Natural killer cell (primary cell): Measurements from ENCODE around the gene MYO1D. TPM values are rescaled to one million over a fixed set of nuclear protein-coding genes. Genes with fewer than 3 reads are reported as not detected.

Experiments used
- ATAC-seq, 3 donors: fragments of 150-1000 bp in 2 of 3; fragments of 200-7000 bp in 1 of 3; cut with Tn5 transposase; 1 replicate in 1 of 3; 2 replicates in 2 of 3; pipeline ENCODE4 v1.10.0; 2021; ENCODE audit warnings: mild to moderate bottlenecking in 2 of 3, moderate library complexity in 2 of 3
- DNase-seq, 2 donors: peaks; one replicate each; pipeline versions ENCODE4 v3.0.0 to v3.0.0-alpha.2; 2013 to 2021; ENCODE audit warnings: mixed read lengths in 1 of 2
- H3K27ac ChIP-seq: one replicate; pipeline ENCODE4 v1.5.1; 2013; ENCODE audit warnings: mild to moderate bottlenecking, low read length
- H3K27me3 ChIP-seq: one replicate; pipeline ENCODE4 v1.6.1; 2013; ENCODE audit warnings: low read length; ENCODE audit not compliant: control insufficient read depth, insufficient read depth
- H3K36me3 ChIP-seq: one replicate; pipeline ENCODE4 v1.6.1; 2013; ENCODE audit warnings: low read length; ENCODE audit not compliant: control insufficient read depth, insufficient read depth
- H3K4me1 ChIP-seq: one replicate; pipeline ENCODE4 v1.6.1; 2013; ENCODE audit warnings: low read length; ENCODE audit not compliant: control insufficient read depth, insufficient read depth
- H3K4me3 ChIP-seq: one replicate; pipeline ENCODE4 v1.5.1; 2013; ENCODE audit warnings: low read length
- H3K9me3 ChIP-seq: one replicate; pipeline ENCODE4 v1.6.1; 2013; ENCODE audit warnings: low read length; ENCODE audit not compliant: control insufficient read depth, insufficient read depth
- H3K27ac Mint-ChIP-seq, 2 donors: one replicate each; pipeline ENCODE4 v1.8.0; 2022; ENCODE audit warnings: mild to moderate bottlenecking in 2 of 2, mixed read lengths in 2 of 2, moderate library complexity in 1 of 2
- H3K27me3 Mint-ChIP-seq, 2 donors: one replicate each; pipeline ENCODE4 v1.8.0; 2022; ENCODE audit warnings: low read depth in 2 of 2, mixed read lengths in 2 of 2
- H3K36me3 Mint-ChIP-seq: one replicate; pipeline ENCODE4 v1.8.0; 2022; ENCODE audit warnings: mixed read lengths
- H3K4me1 Mint-ChIP-seq, 2 donors: one replicate each; pipeline ENCODE4 v1.8.0; 2022; ENCODE audit warnings: mixed read lengths in 2 of 2
- H3K4me3 Mint-ChIP-seq: one replicate; pipeline ENCODE4 v1.8.0; 2022; ENCODE audit warnings: mild to moderate bottlenecking, moderate library complexity, mixed read lengths
- H3K9me3 Mint-ChIP-seq, 2 donors: one replicate each; pipeline ENCODE4 v1.8.0; 2022; ENCODE audit warnings: mixed read lengths in 2 of 2
- WGBS: methylation state at CpG from one replicate; pipeline ENCODE4 v1.1.7; 2013; ENCODE audit warnings: missing lambda C conversion rate; ENCODE audit not compliant: insufficient coverage; 5-methylcytosine and 5-hydroxymethylcytosine counted together
- intact Hi-C: fragments of 100-400 bp; cut with micrococcal nuclease; formaldehyde crosslinking; loops from one replicate; pipeline ENCODE4 v1.14.2; 2022
- total RNA-seq, 4 donors: library from RNA; stranded (reverse); fragments of 120-200 nt in 1 of 4; gene quantifications; one replicate each; pipeline versions ENCODE4 v1.2.3 to v1.2.4, GENCODE V29; 2013 to 2022
- TF ChIP-seq, protein P1 (sequence below): fragments of 200-600 bp; IDR thresholded peaks from one replicate; pipeline ENCODE4 v1.8.0; 2022; ENCODE audit warnings: antibody characterized with exemption

Gene MYO1D
- total RNA-seq, 3 donors from 2014 or later (not counting 1 experiment from before 2014, with no cell fraction given): 6.8 to 20.2 (median 10.5) TPM

- no peaks in the 10 kb centered on the region for H3K4me1 Mint-ChIP-seq
These were observed 124.0 kb downstream of the MYO1D start for GRCh38 chr17:32752934-32753333.

DNA sequence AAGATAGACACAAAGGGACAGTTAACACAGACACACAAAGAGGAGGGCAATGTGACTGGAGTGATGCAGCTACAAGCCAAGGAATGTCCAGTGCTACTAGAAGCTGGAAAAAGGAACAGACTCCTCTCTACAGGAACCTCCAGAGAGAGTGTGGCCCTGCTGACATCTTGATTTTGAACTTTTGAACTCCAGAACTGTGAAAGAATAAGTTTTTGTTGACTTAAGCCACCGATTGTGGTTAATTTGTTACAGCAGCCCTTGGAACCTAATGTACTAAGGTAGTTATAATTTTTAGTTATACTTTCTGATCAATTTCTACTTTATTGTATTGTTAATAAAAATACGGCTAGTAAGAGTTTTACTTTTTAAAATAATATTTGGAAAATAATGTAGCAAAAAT lies 129.1 kb downstream of the MYO1D start:
- H3K4me3 ChIP-seq: no peak overlapping the region
- no peaks in the 10 kb centered on the region for H3K27me3 ChIP-seq
- no peak overlapping the region for H3K27ac Mint-ChIP-seq
- H3K4me3 Mint-ChIP-seq: no peak overlapping the region
- 60% methylated on average over 1 of the region's 2 CpGs for WGBS
- H3K4me1 Mint-ChIP-seq: no peaks in the 10 kb centered on the region
- TF ChIP-seq, protein P1, sequence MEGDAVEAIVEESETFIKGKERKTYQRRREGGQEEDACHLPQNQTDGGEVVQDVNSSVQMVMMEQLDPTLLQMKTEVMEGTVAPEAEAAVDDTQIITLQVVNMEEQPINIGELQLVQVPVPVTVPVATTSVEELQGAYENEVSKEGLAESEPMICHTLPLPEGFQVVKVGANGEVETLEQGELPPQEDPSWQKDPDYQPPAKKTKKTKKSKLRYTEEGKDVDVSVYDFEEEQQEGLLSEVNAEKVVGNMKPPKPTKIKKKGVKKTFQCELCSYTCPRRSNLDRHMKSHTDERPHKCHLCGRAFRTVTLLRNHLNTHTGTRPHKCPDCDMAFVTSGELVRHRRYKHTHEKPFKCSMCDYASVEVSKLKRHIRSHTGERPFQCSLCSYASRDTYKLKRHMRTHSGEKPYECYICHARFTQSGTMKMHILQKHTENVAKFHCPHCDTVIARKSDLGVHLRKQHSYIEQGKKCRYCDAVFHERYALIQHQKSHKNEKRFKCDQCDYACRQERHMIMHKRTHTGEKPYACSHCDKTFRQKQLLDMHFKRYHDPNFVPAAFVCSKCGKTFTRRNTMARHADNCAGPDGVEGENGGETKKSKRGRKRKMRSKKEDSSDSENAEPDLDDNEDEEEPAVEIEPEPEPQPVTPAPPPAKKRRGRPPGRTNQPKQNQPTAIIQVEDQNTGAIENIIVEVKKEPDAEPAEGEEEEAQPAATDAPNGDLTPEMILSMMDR: no peak
- no peak for ATAC-seq
- H3K27ac ChIP-seq: no peak overlapping the region
- H3K9me3 Mint-ChIP-seq: no peaks in the 10 kb centered on the region
- DNase-seq: no peak
- no peaks in the 10 kb centered on the region for H3K9me3 ChIP-seq
- H3K4me1 ChIP-seq: no peaks in the 10 kb centered on the region
- no peaks in the 10 kb centered on the region for H3K36me3 Mint-ChIP-seq
- intact Hi-C loops: no loop called here
- no peaks in the 10 kb centered on the region for H3K36me3 ChIP-seq
- H3K27me3 Mint-ChIP-seq: peaks cover 0 to 4% of the 10 kb centered on the region in 2 donors

More at GRCh38 chr17:32752934-32753333, 124.0 kb downstream of the MYO1D start:
- no peak overlapping the region for H3K27ac Mint-ChIP-seq
- Histone ChIP-seq H3K27ac (no peak overlapping the region), H3K4me1 (no peaks in the 10 kb centered on the region), H3K27me3 (no peaks in the 10 kb centered on the region), H3K4me3 (no peak overlapping the region), H3K36me3 (no peaks in the 10 kb centered on the region), H3K9me3 (no peaks in the 10 kb centered on the region)
- H3K36me3 Mint-ChIP-seq: no peaks in the 10 kb centered on the region
- no peaks in the 10 kb centered on the region for H3K9me3 Mint-ChIP-seq
- TF ChIP-seq, protein P1: no peak
- intact Hi-C loops: no loop called here
- H3K27me3 Mint-ChIP-seq: no peaks in the 10 kb centered on the region
- H3K4me3 Mint-ChIP-seq: no peak overlapping the region
- ATAC-seq: no peak
- DNase-seq: no peak
- 81% methylated on average over 1 of the region's 4 CpGs for WGBS

DNA sequence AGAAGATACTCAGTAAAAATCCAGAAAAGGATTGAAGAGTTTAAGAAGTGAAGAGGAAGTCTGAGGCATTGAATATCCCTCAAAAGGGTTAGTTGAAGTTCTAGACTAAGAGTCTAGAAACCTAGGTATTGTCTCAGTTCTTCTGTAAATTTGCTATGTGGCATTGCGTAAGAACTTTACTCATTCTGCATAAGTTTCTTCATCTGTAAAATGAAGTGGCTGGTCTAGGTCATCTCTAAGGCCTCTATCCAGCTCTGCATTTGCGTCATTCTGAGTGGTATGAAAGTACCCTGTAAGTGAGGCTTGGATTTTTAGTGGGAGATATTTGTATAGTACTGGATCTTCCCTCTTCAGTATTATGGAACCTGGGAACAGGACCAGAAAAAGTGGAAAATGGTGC lies 130.2 kb downstream of the MYO1D start:
- TF ChIP-seq, protein P1: no peak
- H3K27ac ChIP-seq: no peak overlapping the region
- intact Hi-C loops: no loop called here
- no peak overlapping the region for H3K27ac Mint-ChIP-seq
- ATAC-seq (no peak), DNase-seq (no peak)
- 97% methylated on average over 2 of the region's 2 CpGs for WGBS
- H3K27me3 ChIP-seq: no peaks in the 10 kb centered on the region
- H3K36me3 ChIP-seq: no peaks in the 10 kb centered on the region
- no peak overlapping the region for H3K4me3 ChIP-seq
- peaks cover 0 to 4% of the 10 kb centered on the region in 2 donors for H3K27me3 Mint-ChIP-seq
- H3K36me3 Mint-ChIP-seq: no peaks in the 10 kb centered on the region
- no peak overlapping the region for H3K4me3 Mint-ChIP-seq
- no peaks in the 10 kb centered on the region for H3K9me3 Mint-ChIP-seq
- H3K9me3 ChIP-seq: no peaks in the 10 kb centered on the region
- H3K4me1 ChIP-seq: no peaks in the 10 kb centered on the region
- no peaks in the 10 kb centered on the region for H3K4me1 Mint-ChIP-seq

GRCh38 chr17:32746280-32746679 lies 130.6 kb downstream of the MYO1D start:
- no CpG with 5 or more reads among the region's 2 CpGs for WGBS
- H3K27ac Mint-ChIP-seq: no peak overlapping the region
- Histone ChIP-seq H3K27me3 (no peaks in the 10 kb centered on the region), H3K27ac (no peak overlapping the region), H3K4me3 (no peak overlapping the region), H3K36me3 (no peaks in the 10 kb centered on the region), H3K9me3 (no peaks in the 10 kb centered on the region), H3K4me1 (no peaks in the 10 kb centered on the region)
- TF ChIP-seq, protein P1: no peak
- peaks cover 0 to 4% of the 10 kb centered on the region in 2 donors for H3K27me3 Mint-ChIP-seq
- H3K9me3 Mint-ChIP-seq: no peaks in the 10 kb centered on the region
- DNase-seq (no peak), ATAC-seq (no peak)
- H3K4me3 Mint-ChIP-seq: no peak overlapping the region
- no peaks in the 10 kb centered on the region for H3K4me1 Mint-ChIP-seq
- intact Hi-C loops: no loop called here
- no peaks in the 10 kb centered on the region for H3K36me3 Mint-ChIP-seq
